OCI-LY3 (cell line): ENCODE results near the gene CACNA1C.

Experiments
- CTCF ChIP-seq: fragments of 200-600, 300-600 bp; sonication (generic); IDR thresholded peaks from 2 replicates; pipeline ENCODE4 v1.5.1; 2014; ENCODE audit warnings: antibody characterized with exemption, low read length, low read depth
- EZH2phosphoT487 ChIP-seq: fragments of 200-600 bp; shearing (Covaris generic); IDR thresholded peaks from 2 replicates; pipeline ENCODE4 v1.6.1; 2018; ENCODE audit warnings: antibody characterized with exemption, mixed run types, low read depth

- TF ChIP-seq CTCF, result no peak
- no peak for TF ChIP-seq EZH2phosphoT487
Observed at GRCh38 chr12:2679816-2680675, 627.3 kb downstream of the CACNA1C start.
